ENCODE data around the gene NFKBIA. TPM values are rescaled to one million over a fixed set of nuclear protein-coding genes. Genes with fewer than 3 reads are reported as not detected.
"Not testable (repeated sequence)": the region's sequence is repeated elsewhere in the genome, so short reads cannot be mapped to it uniquely, and the experiment has no call there.

NFKBIA gene
- polyA plus RNA-seq, 4 donors = 58.5 to 69.9 (median 62.1) TPM

- DNase-seq (ENCODE audit: low read depth in 4 of 4, low spot score in 3 of 4) = not testable (repeated sequence)
Measured at GRCh38 chr14:35373208-35373607, 31.3 kb downstream of the NFKBIA start.

- DNase-seq (ENCODE audit: low read depth in 4 of 4, low spot score in 3 of 4) = no peak
Measured at GRCh38 chr14:35370969-35371368, 33.6 kb downstream of the NFKBIA start.

- no peak for DNase-seq (ENCODE audit: low read depth in 4 of 4, low spot score in 3 of 4)
Measured at GRCh38 chr14:35369701-35370191, 34.8 kb downstream of the NFKBIA start.

- no peak for DNase-seq (ENCODE audit: low read depth in 4 of 4, low spot score in 3 of 4)
Measured at GRCh38 chr14:35368583-35369392, 35.8 kb downstream of the NFKBIA start.

GRCh38 chr14:35368139-35368460 is 36.4 kb downstream of the NFKBIA start:
- DNase-seq (ENCODE audit: low read depth in 4 of 4, low spot score in 3 of 4) = no peak

- DNase-seq (ENCODE audit: low read depth in 4 of 4, low spot score in 3 of 4) = no peak
Measured at GRCh38 chr14:35367056-35367372, 37.5 kb downstream of the NFKBIA start.

- no peak for DNase-seq (ENCODE audit: low read depth in 4 of 4, low spot score in 3 of 4)
Measured at GRCh38 chr14:35366521-35366976, 38.0 kb downstream of the NFKBIA start.

GRCh38 chr14:35366056-35366451 is 38.5 kb downstream of the NFKBIA start:
- no peak for DNase-seq (ENCODE audit: low read depth in 4 of 4, low spot score in 3 of 4)

- DNase-seq (ENCODE audit: low read depth in 4 of 4, low spot score in 3 of 4) = no peak
Measured at GRCh38 chr14:35365130-35366055, 39.2 kb downstream of the NFKBIA start.

GRCh38 chr14:35362911-35363374 is 41.6 kb downstream of the NFKBIA start:
- no peak for DNase-seq (ENCODE audit: low read depth in 4 of 4, low spot score in 3 of 4)

GRCh38 chr14:35362450-35362849 is 42.1 kb downstream of the NFKBIA start:
- DNase-seq (ENCODE audit: low read depth in 4 of 4, low spot score in 3 of 4) = no peak

- no peak for DNase-seq (ENCODE audit: low read depth in 4 of 4, low spot score in 3 of 4)
Measured at GRCh38 chr14:35361141-35361480, 43.4 kb downstream of the NFKBIA start.

GRCh38 chr14:35359655-35360054 is 44.9 kb downstream of the NFKBIA start:
- not testable (repeated sequence) for DNase-seq (ENCODE audit: low read depth in 4 of 4, low spot score in 3 of 4)

- DNase-seq (ENCODE audit: low read depth in 4 of 4, low spot score in 3 of 4) = no peak
Measured at GRCh38 chr14:35355981-35356841, 48.3 kb downstream of the NFKBIA start.

GRCh38 chr14:35355235-35355634 is 49.3 kb downstream of the NFKBIA start:
- not testable (repeated sequence) for DNase-seq (ENCODE audit: low read depth in 4 of 4, low spot score in 3 of 4)

- no peak for DNase-seq (ENCODE audit: low read depth in 4 of 4, low spot score in 3 of 4)
Measured at GRCh38 chr14:35353409-35354172, 51.0 kb downstream of the NFKBIA start.

- no peak for DNase-seq (ENCODE audit: low read depth in 4 of 4, low spot score in 3 of 4)
Measured at GRCh38 chr14:35352274-35353233, 52.0 kb downstream of the NFKBIA start.

- no peak for DNase-seq (ENCODE audit: low read depth in 4 of 4, low spot score in 3 of 4)
Measured at GRCh38 chr14:35351897-35352273, 52.7 kb downstream of the NFKBIA start.

Measured in right renal pelvis (tissue), 4 donors.